Skeletal muscle tissue (tissue), 4 donors: ENCODE measurements around the gene DENND1A. TPM values are rescaled to one million over a fixed set of nuclear protein-coding genes. Genes with fewer than 3 reads are reported as not detected.

ENCODE experiments used
- H3K27ac ChIP-seq: one replicate; pipeline ENCODE4 v1.7.0; 2013; ENCODE audit warnings: mild to moderate bottlenecking, low read depth, low read length, inconsistent platforms
- H3K27me3 ChIP-seq, 3 donors: one replicate each; pipeline ENCODE4 v1.7.0; 2013; ENCODE audit warnings: low read length in 3 of 3; ENCODE audit not compliant: control insufficient read depth in 3 of 3, insufficient read depth in 3 of 3
- H3K36me3 ChIP-seq, 3 donors: one replicate each; pipeline ENCODE4 v1.7.0; 2013; ENCODE audit warnings: low read length in 3 of 3; ENCODE audit not compliant: control insufficient read depth in 3 of 3, insufficient read depth in 3 of 3
- H3K4me1 ChIP-seq, 3 donors: one replicate each; pipeline ENCODE4 v1.7.0; 2013; ENCODE audit warnings: low read length in 3 of 3, mild to moderate bottlenecking in 3 of 3; ENCODE audit not compliant: control insufficient read depth in 3 of 3, insufficient read depth in 3 of 3
- H3K4me3 ChIP-seq, 3 donors: one replicate each; pipeline ENCODE4 v1.7.0; 2013; ENCODE audit warnings: low read length in 3 of 3
- H3K9ac ChIP-seq, 3 donors: one replicate each; pipeline ENCODE4 v1.7.0; 2013; ENCODE audit warnings: low read length in 3 of 3, mild to moderate bottlenecking in 3 of 3, moderate library complexity in 2 of 3, low read depth in 1 of 3
- H3K9me3 ChIP-seq, 3 donors: one replicate each; pipeline ENCODE4 v1.7.0; 2013; ENCODE audit warnings: low read length in 3 of 3; ENCODE audit not compliant: control insufficient read depth in 3 of 3
- total RNA-seq: library from RNA; depleted of rRNA; stranded (reverse); fragments of >200 nt; gene quantifications from one replicate; pipeline ENCODE4 v1.2.3, GENCODE V29; 2014
- donor health status: Osteomylitis.

DENND1A gene
- total RNA-seq, 1 donor from 2014 or later: 23.5 TPM

DNA sequence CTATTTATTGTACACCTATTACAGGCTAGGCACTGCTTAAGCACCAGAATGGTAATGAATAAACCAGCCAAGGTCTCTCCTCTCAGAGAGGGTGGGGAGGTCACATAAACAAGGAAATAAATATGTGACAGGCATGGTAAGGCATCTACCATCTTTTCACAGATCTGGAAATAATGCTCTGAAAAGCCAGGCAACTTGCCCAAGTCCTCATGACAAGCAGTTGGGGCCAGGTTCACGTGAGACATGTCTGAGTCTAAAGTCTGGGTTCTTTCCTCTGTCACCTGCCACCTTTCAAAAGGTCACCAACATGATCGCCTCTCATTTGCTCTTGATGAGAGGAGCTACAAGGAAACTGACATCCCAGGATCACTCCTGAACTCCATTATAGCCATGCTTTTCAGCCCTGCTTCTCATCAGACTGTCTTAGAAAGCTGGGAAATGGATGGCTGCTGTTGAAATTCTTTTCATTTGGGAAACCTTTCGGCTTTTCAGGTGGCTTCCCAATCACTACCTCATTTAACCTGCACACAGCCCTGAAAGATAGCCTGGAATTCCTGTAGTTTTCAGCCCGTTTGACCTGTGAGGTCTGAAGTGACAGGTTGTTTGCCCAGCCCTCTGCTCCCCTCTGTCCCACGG lies 450.8 kb downstream of the DENND1A start:
- Histone ChIP-seq H3K36me3 (peaks cover 0 to 1% (median 0%) of the 10 kb centered on the region in 3 donors), H3K27ac (no peak overlapping the region), H3K4me1 (no peaks in the 10 kb centered on the region), H3K9ac (no peak overlapping the region), H3K4me3 (no peak overlapping the region), H3K27me3 (no peaks in the 10 kb centered on the region), H3K9me3 (no peaks in the 10 kb centered on the region)

- H3K9me3 ChIP-seq: no peaks in the 10 kb centered on the region
- H3K27ac ChIP-seq: no peak overlapping the region
- H3K36me3 ChIP-seq: peaks cover 0 to 1% (median 0%) of the 10 kb centered on the region in 3 donors
- no peaks in the 10 kb centered on the region for H3K4me1 ChIP-seq
- no peak overlapping the region for H3K9ac ChIP-seq
- no peak overlapping the region for H3K4me3 ChIP-seq
- H3K27me3 ChIP-seq: no peaks in the 10 kb centered on the region
These were observed 451.8 kb downstream of the DENND1A start for GRCh38 chr9:123478160-123478559.

DNA sequence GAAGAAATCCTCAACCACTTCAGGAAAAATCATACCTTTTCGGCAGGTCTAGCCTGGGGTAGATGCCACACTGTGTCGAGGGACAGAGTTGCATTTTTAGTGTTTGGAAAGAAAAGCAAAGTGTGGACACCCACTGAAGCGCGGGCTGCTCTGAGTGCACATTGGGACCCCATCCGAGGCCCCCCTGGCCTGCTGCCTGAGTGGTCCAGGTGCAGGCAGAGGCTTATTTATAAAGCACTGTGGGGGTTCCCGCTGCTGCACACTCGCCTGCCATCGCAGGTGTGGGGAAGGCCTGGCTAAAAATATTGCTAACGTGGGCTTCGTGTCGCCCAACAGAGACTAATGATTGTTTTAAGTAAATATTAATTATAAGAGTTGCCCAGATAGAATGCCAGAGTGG lies 454.5 kb downstream of the DENND1A start:
- Histone ChIP-seq H3K4me3 (no peak overlapping the region), H3K9me3 (no peaks in the 10 kb centered on the region), H3K4me1 (no peaks in the 10 kb centered on the region)

DNA sequence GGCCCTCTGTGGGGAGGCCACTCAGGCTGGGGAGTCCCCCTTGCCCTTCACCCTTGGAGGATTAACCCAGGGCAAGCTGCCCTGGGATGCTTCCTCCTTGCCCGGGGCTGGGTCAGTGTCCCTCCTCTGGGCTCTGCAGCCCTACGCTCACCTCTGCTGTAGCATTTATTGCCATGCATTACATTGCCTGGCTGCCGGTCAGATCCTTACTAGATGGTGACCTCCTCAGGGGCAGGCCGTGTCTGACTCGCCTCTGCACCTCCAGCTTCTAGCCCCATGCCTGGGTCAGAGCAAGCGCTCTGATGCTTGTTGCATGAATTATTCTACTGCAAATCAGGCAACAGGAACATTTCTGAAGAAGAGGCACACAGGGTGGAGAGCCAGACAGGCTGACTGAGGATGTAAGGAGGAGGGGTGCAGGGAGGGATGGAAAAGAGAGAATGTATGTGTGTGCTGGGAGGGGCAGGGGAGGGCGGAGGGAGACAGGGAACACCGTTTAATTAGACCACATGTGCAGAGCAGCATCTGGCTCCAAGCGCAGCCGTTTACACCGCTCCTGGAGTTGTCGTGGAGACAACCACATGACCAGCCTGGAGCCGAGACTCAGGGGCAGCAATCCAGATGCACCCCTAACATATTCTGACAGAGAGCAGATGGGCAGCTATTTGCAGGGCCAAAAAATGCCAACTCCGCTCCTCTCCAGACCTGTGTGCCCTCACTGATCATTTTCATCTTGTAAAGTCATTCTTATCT lies 456.9 kb downstream of the DENND1A start:
- Histone ChIP-seq H3K27me3 (no peaks in the 10 kb centered on the region), H3K36me3 (peaks cover 0 to 1% (median 0%) of the 10 kb centered on the region in 3 donors), H3K4me3 (no peak overlapping the region), H3K9ac (no peak overlapping the region), H3K9me3 (no peaks in the 10 kb centered on the region), H3K27ac (no peak overlapping the region), H3K4me1 (peaks cover 0 to 2% (median 0%) of the 10 kb centered on the region in 3 donors)

More for the DNA sequence above, 454.5 kb downstream of the DENND1A start:
- Histone ChIP-seq H3K27ac (no peak overlapping the region), H3K9ac (no peak overlapping the region), H3K36me3 (peaks cover 0 to 1% (median 0%) of the 10 kb centered on the region in 3 donors), H3K27me3 (no peaks in the 10 kb centered on the region)

DNA sequence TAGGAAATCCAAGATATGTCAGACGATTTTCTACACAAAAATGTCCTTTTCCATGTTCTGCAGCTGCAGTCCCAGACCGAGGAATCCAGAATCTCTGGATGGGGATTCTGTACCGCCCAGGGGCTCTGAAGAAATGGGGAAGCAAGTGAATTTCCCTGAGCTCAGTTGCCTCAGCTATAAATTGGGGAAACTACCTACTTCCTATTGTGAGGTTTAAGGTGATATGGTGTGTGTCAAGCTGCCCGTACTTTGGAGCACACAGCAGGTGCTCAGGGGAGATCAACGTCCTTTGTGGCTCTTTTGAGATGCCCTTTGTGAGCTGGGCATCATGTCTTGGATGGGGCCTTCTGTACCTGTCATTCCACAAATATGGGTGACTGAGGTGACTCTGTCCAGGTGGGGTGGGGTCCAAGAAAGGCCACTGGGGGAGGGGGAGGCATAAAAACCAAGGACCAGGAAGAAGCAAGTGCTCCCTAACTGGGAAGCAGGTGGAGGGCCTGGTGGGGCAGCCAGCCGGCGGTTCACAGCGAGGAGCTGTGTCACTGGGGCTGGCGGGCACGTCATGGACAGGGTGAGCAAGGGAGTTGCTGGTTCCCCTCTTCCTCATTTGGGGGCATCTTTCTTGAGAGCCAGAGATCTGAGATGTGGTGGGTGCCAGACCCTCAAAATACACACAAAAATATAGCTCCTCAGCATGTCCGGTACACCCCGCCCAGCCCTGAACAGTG lies 457.9 kb downstream of the DENND1A start:
- no peak overlapping the region for H3K27ac ChIP-seq
- no peak overlapping the region for H3K4me3 ChIP-seq
- peaks cover 0 to 2% (median 0%) of the 10 kb centered on the region in 3 donors for H3K4me1 ChIP-seq
- no peaks in the 10 kb centered on the region for H3K27me3 ChIP-seq
- H3K9ac ChIP-seq: no peak overlapping the region
- H3K36me3 ChIP-seq: peaks cover 0 to 3% (median 1%) of the 10 kb centered on the region in 3 donors
- H3K9me3 ChIP-seq: no peaks in the 10 kb centered on the region

DNA sequence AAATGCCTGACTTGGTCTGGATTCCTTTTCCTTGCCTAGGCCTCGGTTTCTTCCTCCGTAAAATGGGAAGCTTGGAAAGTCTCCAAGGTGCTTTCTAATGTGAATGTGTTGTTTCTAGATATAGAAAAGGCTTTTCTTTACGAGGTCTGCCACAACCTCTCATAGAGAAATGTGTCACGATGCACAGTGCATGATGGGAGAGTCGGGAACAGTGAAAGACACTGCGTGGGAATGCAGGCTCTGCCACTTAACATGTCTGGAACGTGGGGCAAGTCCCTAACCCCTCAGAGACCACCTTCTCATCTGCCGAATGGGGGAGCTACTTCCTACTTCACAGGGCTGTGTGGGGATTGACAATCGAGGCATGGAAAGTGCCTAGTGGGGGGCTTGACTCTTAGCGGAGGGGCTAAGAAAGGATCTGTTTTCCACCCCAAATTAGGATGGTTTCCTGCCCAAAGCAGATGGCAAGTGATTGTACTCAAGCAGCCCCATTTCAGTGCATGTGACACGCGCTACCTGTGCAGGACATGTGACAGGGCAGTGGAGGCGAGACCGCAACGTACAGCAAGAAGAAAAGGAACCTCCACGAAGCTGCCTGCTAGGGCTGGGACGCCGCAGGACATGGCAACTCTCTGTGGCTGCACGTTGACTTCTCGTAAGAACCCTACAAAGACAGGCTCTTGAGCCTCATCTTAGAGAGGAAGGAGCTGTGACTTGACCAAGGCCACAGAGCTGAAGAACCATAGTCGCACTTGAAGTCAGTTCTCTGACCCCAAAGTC lies 458.7 kb downstream of the DENND1A start:
- H3K27ac ChIP-seq: no peak overlapping the region
- no peak overlapping the region for H3K4me3 ChIP-seq
- no peaks in the 10 kb centered on the region for H3K27me3 ChIP-seq
- H3K4me1 ChIP-seq: peaks cover 0 to 2% (median 0%) of the 10 kb centered on the region in 3 donors
- no peaks in the 10 kb centered on the region for H3K9me3 ChIP-seq
- no peak overlapping the region for H3K9ac ChIP-seq
- peaks cover 0 to 3% (median 0%) of the 10 kb centered on the region in 3 donors for H3K36me3 ChIP-seq

DNA sequence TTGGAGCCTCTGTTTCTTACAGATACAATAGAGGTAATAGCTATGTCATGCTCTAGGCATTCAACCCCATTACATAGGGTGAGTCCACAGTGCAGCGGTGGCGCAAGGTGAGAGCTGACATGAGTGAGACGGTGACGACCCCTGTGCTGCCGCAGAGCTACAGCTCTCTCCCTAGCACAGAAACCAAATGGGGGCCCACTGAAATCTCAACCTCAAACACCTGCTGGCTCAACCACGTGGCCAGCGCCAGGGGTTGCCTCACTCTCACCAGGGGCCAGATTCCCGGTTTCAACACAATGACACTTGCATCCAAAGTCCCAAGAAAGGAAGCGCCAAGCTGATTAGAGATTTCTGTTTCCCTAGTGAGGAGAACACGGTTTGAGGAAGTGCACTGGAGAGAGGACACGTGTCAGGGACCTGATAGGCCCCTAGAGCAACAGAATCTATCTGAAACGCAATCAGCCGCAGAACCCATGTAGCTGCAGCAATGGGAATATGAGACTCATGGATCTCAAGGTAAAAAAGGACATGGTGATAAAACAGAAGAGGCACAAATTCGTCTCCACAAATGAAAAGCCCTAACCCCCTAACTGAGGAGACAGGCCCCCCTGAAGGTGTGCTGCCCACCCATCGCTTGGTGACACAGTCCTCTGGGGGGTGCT lies 459.7 kb downstream of the DENND1A start:
- no peak overlapping the region for H3K9ac ChIP-seq
- H3K9me3 ChIP-seq: no peaks in the 10 kb centered on the region
- peaks cover 0 to 2% (median 0%) of the 10 kb centered on the region in 3 donors for H3K4me1 ChIP-seq
- H3K27me3 ChIP-seq: no peaks in the 10 kb centered on the region
- H3K27ac ChIP-seq: no peak overlapping the region
- peaks cover 0 to 3% (median 0%) of the 10 kb centered on the region in 3 donors for H3K36me3 ChIP-seq
- no peak overlapping the region for H3K4me3 ChIP-seq

- Histone ChIP-seq H3K9ac (no peak overlapping the region), H3K36me3 (peaks cover 0 to 3% (median 0%) of the 10 kb centered on the region in 3 donors)
These were observed 460.6 kb downstream of the DENND1A start for GRCh38 chr9:123469282-123469681.

GRCh38 chr9:123468541-123468940 lies 461.4 kb downstream of the DENND1A start:
- Histone ChIP-seq H3K9ac (no peak overlapping the region), H3K36me3 (peaks cover 0 to 3% (median 0%) of the 10 kb centered on the region in 3 donors), H3K4me3 (no peak overlapping the region), H3K27ac (no peak overlapping the region), H3K4me1 (peaks cover 0 to 2% (median 0%) of the 10 kb centered on the region in 3 donors), H3K9me3 (no peaks in the 10 kb centered on the region), H3K27me3 (no peaks in the 10 kb centered on the region)

More at GRCh38 chr9:123469282-123469681, 460.6 kb downstream of the DENND1A start:
- H3K27me3 ChIP-seq: no peaks in the 10 kb centered on the region
- peaks cover 0 to 2% (median 0%) of the 10 kb centered on the region in 3 donors for H3K4me1 ChIP-seq
- H3K9me3 ChIP-seq: no peaks in the 10 kb centered on the region
- no peak overlapping the region for H3K27ac ChIP-seq
- H3K4me3 ChIP-seq: no peak overlapping the region
